ENCODE results near the gene SENP3. TPM values are rescaled to one million over a fixed set of nuclear protein-coding genes. Genes with fewer than 3 reads are reported as not detected.

Gene SENP3
- total RNA-seq, 1 donor from 2014 or later: 61.4 TPM

GRCh38 chr17:7556627-7557026, 5.1 kb upstream of the SENP3 start:
- DNase-seq (ENCODE audit: low read depth): no peak

DNA sequence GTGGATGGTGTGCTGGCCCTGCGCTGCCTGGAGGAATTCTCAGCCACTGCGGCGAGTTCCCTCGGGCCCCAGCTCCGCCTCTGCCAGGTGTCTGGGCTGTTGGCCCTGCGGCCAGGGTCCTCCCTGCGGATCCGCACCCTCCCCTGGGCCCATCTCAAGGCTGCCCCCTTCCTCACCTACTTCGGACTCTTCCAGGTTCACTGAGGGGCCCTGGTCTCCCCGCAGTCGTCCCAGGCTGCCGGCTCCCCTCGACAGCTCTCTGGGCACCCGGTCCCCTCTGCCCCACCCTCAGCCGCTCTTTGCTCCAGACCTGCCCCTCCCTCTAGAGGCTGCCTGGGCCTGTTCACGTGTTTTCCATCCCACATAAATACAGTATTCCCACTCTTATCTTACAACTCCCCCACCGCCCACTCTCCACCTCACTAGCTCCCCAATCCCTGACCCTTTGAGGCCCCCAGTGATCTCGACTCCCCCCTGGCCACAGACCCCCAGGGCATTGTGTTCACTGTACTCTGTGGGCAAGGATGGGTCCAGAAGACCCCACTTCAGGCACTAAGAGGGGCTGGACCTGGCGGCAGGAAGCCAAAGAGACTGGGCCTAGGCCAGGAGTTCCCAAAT, 4.5 kb upstream of the SENP3 start:
- DNase-seq (ENCODE audit: low read depth): no peak

DNA sequence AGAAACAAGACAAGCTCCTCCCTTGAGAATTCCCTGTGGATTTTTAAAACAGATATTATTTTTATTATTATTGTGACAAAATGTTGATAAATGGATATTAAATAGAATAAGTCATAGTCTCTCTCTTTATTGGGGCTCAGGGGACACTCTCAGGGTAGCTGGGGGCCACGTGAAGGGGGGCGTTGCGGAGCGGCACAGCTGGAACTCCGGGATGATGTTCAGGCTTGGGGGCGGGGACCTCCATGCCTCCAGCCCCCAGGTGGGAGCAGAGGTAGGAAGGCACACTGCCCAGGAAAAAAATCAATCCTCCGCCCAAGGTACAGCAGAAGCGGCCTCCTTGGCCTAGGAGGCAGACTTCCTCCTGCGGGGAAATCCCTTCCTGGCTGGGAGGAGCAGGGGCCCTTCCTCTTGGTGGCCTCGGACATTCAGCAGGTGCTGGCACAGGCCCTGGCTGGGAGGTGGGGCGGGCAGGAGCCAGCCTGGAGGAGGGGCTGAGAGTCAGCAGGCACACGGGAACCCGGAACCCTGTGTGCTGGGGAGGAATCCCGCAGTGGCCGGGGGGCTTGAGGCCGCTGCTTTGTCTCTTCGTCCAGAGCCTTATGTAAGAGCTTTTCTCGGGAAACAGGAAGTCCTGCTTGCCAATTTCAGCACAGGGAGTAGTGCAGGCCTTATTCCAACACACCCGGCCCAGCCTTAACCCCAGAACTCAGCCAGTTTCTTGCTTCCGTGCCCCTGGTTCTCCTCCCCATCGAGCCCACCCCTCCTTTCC, 3.8 kb upstream of the SENP3 start:
- peak; percentile 82 for DNase-seq (ENCODE audit: low read depth)

- no peak for DNase-seq (ENCODE audit: low read depth)
These were observed 3.0 kb upstream of the SENP3 start, which contains the start of gene TNFSF13 for GRCh38 chr17:7558544-7559319. TSS of gene TNFSF13 (plus strand) at chr17:7558750. CDS start at chr17:7559040, 290 bp downstream.

GRCh38 chr17:7559320-7560171, 2.2 kb upstream of the SENP3 start:
- DNase-seq (ENCODE audit: low read depth): no peak

- peak; percentile 40 for DNase-seq (ENCODE audit: low read depth)
These were observed 1.3 kb upstream of the SENP3 start for GRCh38 chr17:7560172-7561027.

- peak; percentile 66 for DNase-seq (ENCODE audit: low read depth)
These were observed 617 bp upstream of the SENP3 start for GRCh38 chr17:7561028-7561575.

DNA sequence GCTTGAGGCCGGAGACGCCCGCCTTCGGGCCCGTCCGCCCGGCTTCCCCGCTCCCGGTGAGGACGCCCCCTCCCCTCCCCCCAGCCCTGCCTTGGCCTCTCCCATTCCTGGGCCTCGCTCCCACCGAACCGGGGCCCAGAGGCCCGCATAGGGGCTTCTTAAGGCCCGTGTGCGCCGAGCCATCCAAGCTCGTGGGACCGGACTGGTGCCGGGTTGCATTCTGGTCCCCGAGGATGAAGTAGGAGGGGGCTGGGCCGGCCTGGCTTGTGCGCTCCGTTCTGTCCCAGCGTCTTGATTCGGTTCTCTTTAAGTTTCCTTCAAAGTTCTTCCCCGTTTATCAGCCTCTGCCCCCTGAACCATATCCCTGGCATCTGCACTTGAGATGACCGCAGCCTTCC, 488 bp downstream of the SENP3 start:
- DNase-seq (ENCODE audit: low read depth): no peak

DNA sequence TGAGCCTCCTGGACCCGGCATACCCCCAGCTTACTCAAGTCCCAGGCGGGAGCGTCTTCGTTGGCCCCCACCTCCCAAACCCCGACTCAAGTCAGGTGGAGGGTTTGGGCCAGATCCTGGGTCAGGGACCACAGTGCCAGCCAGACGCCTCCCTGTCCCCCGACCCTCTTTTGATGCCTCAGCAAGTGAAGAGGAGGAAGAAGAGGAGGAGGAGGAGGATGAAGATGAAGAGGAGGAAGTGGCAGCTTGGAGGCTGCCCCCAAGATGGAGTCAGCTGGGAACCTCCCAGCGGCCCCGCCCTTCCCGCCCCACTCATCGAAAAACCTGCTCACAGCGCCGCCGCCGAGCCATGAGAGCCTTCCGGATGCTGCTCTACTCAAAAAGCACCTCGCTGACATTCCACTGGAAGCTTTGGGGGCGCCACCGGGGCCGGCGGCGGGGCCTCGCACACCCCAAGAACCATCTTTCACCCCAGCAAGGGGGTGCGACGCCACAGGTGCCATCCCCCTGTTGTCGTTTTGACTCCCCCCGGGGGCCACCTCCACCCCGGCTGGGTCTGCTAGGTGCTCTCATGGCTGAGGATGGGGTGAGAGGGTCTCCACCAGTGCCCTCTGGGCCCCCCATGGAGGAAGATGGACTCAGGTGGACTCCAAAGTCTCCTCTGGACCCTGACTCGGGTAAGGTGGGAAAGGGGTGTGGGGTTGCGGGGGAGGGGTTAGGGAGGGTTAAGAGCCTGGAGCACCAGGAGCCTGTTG, 1.6 kb downstream of the SENP3 start:
- DNase-seq (ENCODE audit: low read depth): no peak

- no peak for DNase-seq (ENCODE audit: low read depth)
These were observed 7.9 kb downstream of the SENP3 start for GRCh38 chr17:7569571-7569970.

DNA sequence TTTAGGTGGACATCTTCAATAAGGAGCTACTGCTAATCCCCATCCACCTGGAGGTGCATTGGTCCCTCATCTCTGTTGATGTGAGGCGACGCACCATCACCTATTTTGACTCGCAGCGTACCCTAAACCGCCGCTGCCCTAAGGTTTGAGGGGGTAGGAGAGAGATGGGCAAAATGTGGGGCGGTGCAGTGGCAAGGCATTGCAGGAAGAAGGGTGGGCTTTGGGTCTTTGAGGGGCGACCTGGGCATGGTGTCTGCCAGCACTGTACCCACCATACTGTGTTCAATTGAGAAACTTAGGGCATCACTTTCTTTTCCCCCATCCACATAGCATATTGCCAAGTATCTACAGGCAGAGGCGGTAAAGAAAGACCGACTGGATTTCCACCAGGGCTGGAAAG, 8.6 kb downstream of the SENP3 start:
- DNase-seq (ENCODE audit: low read depth): no peak

GRCh38 chr17:7572338-7572587, 10.5 kb downstream of the SENP3 start:
- DNase-seq (ENCODE audit: low read depth): no peak

GRCh38 chr17:7572588-7573323, 11.0 kb downstream of the SENP3 start:
- DNase-seq (ENCODE audit: low read depth): peak; percentile 96

GRCh38 chr17:7573324-7574080, 11.8 kb downstream of the SENP3 start:
- DNase-seq (ENCODE audit: low read depth): peak; percentile 72

DNA sequence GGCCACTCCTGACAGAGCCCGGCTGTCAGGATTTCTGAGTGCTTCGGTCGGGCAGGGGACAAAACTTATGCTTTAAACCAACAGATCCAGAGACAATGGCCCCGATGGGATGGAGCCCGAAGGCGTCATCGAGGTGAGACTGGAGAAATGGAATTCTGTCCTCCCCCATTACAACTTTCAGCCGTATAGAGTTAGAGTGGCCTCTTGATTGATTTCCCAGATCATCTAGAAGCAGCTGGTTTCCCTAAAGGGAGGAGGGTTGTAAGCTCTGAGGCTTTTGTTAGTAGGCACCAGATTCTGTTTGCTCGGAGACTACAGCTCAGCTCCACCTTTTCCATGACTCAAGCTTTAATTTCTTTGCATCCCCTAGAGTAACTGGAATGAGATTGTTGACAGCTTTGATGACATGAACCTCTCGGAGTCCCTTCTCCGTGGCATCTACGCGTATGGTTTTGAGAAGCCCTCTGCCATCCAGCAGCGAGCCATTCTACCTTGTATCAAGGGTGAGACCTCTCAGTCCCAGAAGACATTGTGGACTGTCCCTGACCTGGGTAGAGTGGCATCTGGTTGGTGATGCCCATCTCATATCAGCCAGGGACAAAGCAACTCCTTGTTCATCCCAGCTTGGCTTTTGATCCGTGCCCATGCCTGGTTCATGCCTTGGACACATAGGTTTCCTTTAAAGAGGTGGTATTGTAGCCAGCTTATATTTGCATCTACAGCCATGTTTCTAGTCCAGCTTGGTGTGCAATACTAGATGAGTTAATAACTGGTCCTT, 12.6 kb downstream of the SENP3 start:
- no peak for DNase-seq (ENCODE audit: low read depth)

DNA sequence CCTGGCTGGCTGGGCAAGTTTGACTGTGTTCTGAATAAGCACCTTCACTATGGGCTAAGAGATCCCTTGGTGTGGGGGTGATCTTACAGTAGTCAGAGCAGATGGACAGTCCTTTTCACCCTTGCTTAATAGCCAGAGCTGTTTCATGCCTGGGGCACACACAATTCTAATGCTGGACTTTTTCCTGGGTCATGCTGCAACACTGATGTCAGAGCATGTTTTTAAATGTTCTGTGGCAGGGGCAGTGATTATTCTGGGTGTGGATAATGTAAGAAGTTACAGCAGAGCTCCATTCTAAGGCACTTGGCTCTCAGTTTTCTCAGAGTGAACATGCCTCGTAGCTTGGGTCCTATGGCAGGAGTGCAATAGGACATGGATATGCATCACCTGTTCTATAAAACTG, 13.8 kb downstream of the SENP3 start:
- no peak for DNase-seq (ENCODE audit: low read depth)

DNA sequence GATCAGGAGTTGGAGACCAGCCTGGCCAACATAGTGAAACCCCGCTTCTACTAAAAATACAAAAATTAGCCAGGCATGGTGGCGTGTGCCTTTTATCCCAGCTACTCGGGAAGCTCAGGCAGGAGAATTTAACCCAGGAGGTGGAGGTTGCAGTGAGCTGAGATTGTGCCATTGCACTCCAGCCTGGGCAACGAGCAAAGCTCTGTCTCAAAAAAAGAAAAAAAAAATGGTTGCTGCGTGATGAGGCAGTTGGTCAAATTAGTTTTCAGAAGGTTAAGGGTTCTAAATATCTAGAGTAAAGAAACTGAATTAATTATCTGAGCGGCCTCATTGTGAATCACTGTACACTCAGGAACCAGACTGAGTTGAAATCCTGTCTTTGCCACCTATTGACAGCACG, 14.2 kb downstream of the SENP3 start:
- DNase-seq (ENCODE audit: low read depth): no peak

- no peak for DNase-seq (ENCODE audit: low read depth)
These were observed 14.8 kb downstream of the SENP3 start for GRCh38 chr17:7576432-7576937.
